ENCODE measurements around the gene PCDH19. TPM values are rescaled to one million over a fixed set of nuclear protein-coding genes. Genes with fewer than 3 reads are reported as not detected.

PCDH19 gene
- total and polyA plus RNA-seq, 3 donors from 2014 or later, result 1.9 to 4.5 (median 3.4) TPM

GRCh38 chrX:100440006-100440405 lies 29.9 kb upstream of the PCDH19 start:
- TF ChIP-seq POLR2A (IDR thresholded peaks at IDR 0.05) (no peak), CTCF (IDR thresholded peaks at IDR 0.05) (no peak)
- H3K27me3 ChIP-seq, result no peaks in the 10 kb centered on the region
- no peaks in the 10 kb centered on the region for H3K4me1 ChIP-seq
- DNase-seq, result no peak
- H3K4me3 ChIP-seq, result no peak overlapping the region
- intact Hi-C loops (cut with DNase I; ENCODE audit: low total_unique reads), result no loop called here
- no peak overlapping the region for H3K27ac ChIP-seq
- H3K36me3 ChIP-seq (ENCODE audit: low read depth, missing control alignments), result no peaks in the 10 kb centered on the region
- no peaks in the 10 kb centered on the region for H3K9me3 ChIP-seq
- 53 to 80% methylated on average over 2 of the region's 2 CpGs for WGBS, 2 donors

GRCh38 chrX:100435726-100436125 lies 25.7 kb upstream of the PCDH19 start:
- Histone ChIP-seq H3K36me3 (ENCODE audit: low read depth, missing control alignments) (no peaks in the 10 kb centered on the region), H3K4me1 (no peaks in the 10 kb centered on the region), H3K4me3 (no peak overlapping the region), H3K27ac (no peak overlapping the region), H3K9me3 (no peaks in the 10 kb centered on the region), H3K27me3 (no peaks in the 10 kb centered on the region)
- DNase-seq, result no peak
- TF ChIP-seq CTCF (IDR thresholded peaks at IDR 0.05) (no peak), POLR2A (IDR thresholded peaks at IDR 0.05) (no peak)
- intact Hi-C loops (cut with DNase I; ENCODE audit: low total_unique reads), result no loop called here

GRCh38 chrX:100424012-100424411 lies 13.9 kb upstream of the PCDH19 start:
- WGBS, 2 donors, result 73 to 100% methylated on average over 2 to 4 of the region's 4 CpGs
- no peak overlapping the region for H3K4me3 ChIP-seq
- H3K36me3 ChIP-seq (ENCODE audit: low read depth, missing control alignments), result no peaks in the 10 kb centered on the region
- no peaks in the 10 kb centered on the region for H3K4me1 ChIP-seq
- no peak overlapping the region for H3K27ac ChIP-seq
- TF ChIP-seq POLR2A (IDR thresholded peaks at IDR 0.05), result no peak
- no peak for TF ChIP-seq CTCF (IDR thresholded peaks at IDR 0.05)
- intact Hi-C loops (cut with DNase I; ENCODE audit: low total_unique reads), result no loop called here
- H3K9me3 ChIP-seq, result no peaks in the 10 kb centered on the region
- DNase-seq, result no peak
- no peaks in the 10 kb centered on the region for H3K27me3 ChIP-seq

- Histone ChIP-seq H3K9me3 (no peaks in the 10 kb centered on the region), H3K4me1 (no peaks in the 10 kb centered on the region), H3K27ac (no peak overlapping the region), H3K27me3 (no peaks in the 10 kb centered on the region), H3K4me3 (no peak overlapping the region), H3K36me3 (ENCODE audit: low read depth, missing control alignments) (no peaks in the 10 kb centered on the region)
- intact Hi-C loops (cut with DNase I; ENCODE audit: low total_unique reads), result no loop called here
- DNase-seq, result no peak
- 57 to 69% methylated on average over 2 of the region's 2 CpGs for WGBS, 2 donors
- TF ChIP-seq CTCF (IDR thresholded peaks at IDR 0.05), result no peak
- no peak for TF ChIP-seq POLR2A (IDR thresholded peaks at IDR 0.05)
Measured at GRCh38 chrX:100418556-100418955, 8.5 kb upstream of the PCDH19 start.

- H3K27ac ChIP-seq, result no peak overlapping the region
- no peaks in the 10 kb centered on the region for H3K27me3 ChIP-seq
- TF ChIP-seq CTCF (IDR thresholded peaks at IDR 0.05) (no peak), POLR2A (IDR thresholded peaks at IDR 0.05) (no peak)
- intact Hi-C loops (cut with DNase I; ENCODE audit: low total_unique reads), result no loop called here
- WGBS, 2 donors, result 21 to 29% methylated on average over 1 to 3 of the region's 3 CpGs
- no peaks in the 10 kb centered on the region for H3K4me1 ChIP-seq
- H3K4me3 ChIP-seq, result no peak overlapping the region
- no peaks in the 10 kb centered on the region for H3K36me3 ChIP-seq (ENCODE audit: low read depth, missing control alignments)
- no peaks in the 10 kb centered on the region for H3K9me3 ChIP-seq
- no peak for DNase-seq
Measured at GRCh38 chrX:100417681-100418080, 7.6 kb upstream of the PCDH19 start.

Data from testis (tissue), 3 donors.